Cardiac muscle cell (in vitro differentiated cells and primary cell): Measurements from ENCODE around the gene SNORC. TPM values are rescaled to one million over a fixed set of nuclear protein-coding genes. Genes with fewer than 3 reads are reported as not detected.
A peak's percentile ranks its signal among the peaks of the same experiment; 100 is the strongest.
"Not testable (repeated sequence)": the region's sequence is repeated elsewhere in the genome, so short reads cannot be mapped to it uniquely, and the experiment has no call there.

Source experiments
- DNase-seq, 2 donors: peaks; one replicate each; pipeline versions ENCODE4 v3.0.0 to v3.0.0-alpha.2; 2010 to 2017; ENCODE audit warnings: low read depth in 1 of 2, low spot score in 1 of 2
- H3K27ac ChIP-seq: fragments of 200-600 bp; sonication (generic); 2 replicates; pipeline ENCODE4 v1.5.1; 2016
- H3K27me3 ChIP-seq: fragments of 200-600 bp; sonication (generic); 2 replicates; pipeline ENCODE4 v1.6.0; 2016; ENCODE audit warnings: control low read depth
- H3K36me3 ChIP-seq: fragments of 200-600 bp; sonication (generic); 2 replicates; pipeline ENCODE4 v1.5.1; 2016; ENCODE audit warnings: control low read depth
- H3K4me1 ChIP-seq: fragments of 200-600 bp; sonication (generic); 2 replicates; pipeline ENCODE4 v1.8.1; 2017; ENCODE audit warnings: low read depth, mild to moderate bottlenecking, mixed run types
- H3K4me3 ChIP-seq: fragments of 200-600 bp; sonication (generic); 2 replicates; pipeline ENCODE4 v1.5.1; 2016; ENCODE audit warnings: mild to moderate bottlenecking
- H3K9me3 ChIP-seq: fragments of 200-600 bp; sonication (generic); 2 replicates; pipeline ENCODE4 v1.5.1; 2017; ENCODE audit warnings: low read depth, mild to moderate bottlenecking, control low read depth
- CTCF ChIP-seq: IDR thresholded peaks from 2 replicates; pipeline ENCODE4 v1.5.1; 2012; ENCODE audit warnings: low read depth, mild to moderate bottlenecking, low read length
- polyA plus RNA-seq: library from polyadenylated mRNA; unstranded; fragments of >200 nt; fragmentation: Nextera tagmentation; extraction: Ambion mirVana; gene quantifications from 2 replicates; pipeline ENCODE4 v1.2.1, GENCODE V29; 2016
- total RNA-seq: library from RNA; depleted of rRNA; stranded (reverse); fragments of >200 nt; gene quantifications from 2 replicates; pipeline ENCODE4 v1.2.3, GENCODE V29; 2016

The SNORC gene
- total and polyA plus RNA-seq, 2 experiments from 2014 or later: 2.3 to 13.1 TPM

GRCh38 chr2:232846055-232846454, 24.0 kb upstream of the SNORC start:
- no peaks in the 10 kb centered on the region for H3K27me3 ChIP-seq
- no peak for TF ChIP-seq CTCF
- H3K27ac ChIP-seq: peak overlapping the region; percentile 78
- H3K4me3 ChIP-seq: no peak overlapping the region
- H3K4me1 ChIP-seq: peaks cover 25% of the 10 kb centered on the region
- no peaks in the 10 kb centered on the region for H3K9me3 ChIP-seq
- peaks cover 37% of the 10 kb centered on the region for H3K36me3 ChIP-seq
- DNase-seq: no peak

GRCh38 chr2:232850039-232850438, 20.0 kb upstream of the SNORC start:
- Histone ChIP-seq H3K36me3 (peaks cover 41% of the 10 kb centered on the region), H3K9me3 (no peaks in the 10 kb centered on the region), H3K27ac (peak overlapping the region; percentile 21), H3K27me3 (no peaks in the 10 kb centered on the region), H3K4me1 (peaks cover 12% of the 10 kb centered on the region), H3K4me3 (no peak overlapping the region)
- no peak for TF ChIP-seq CTCF
- DNase-seq: peak in 1 of 2 donors; percentile 25

GRCh38 chr2:232852081-232852480, 18.0 kb upstream of the SNORC start:
- not testable (repeated sequence) for H3K27me3 ChIP-seq, H3K9me3 ChIP-seq, H3K4me3 ChIP-seq, H3K4me1 ChIP-seq, H3K27ac ChIP-seq, DNase-seq
- peaks cover 52% of the 10 kb centered on the region for H3K36me3 ChIP-seq

- TF ChIP-seq CTCF: no peak
- peaks cover 57% of the 10 kb centered on the region for H3K36me3 ChIP-seq
These were observed 17.4 kb upstream of the SNORC start for GRCh38 chr2:232852676-232853075.

GRCh38 chr2:232854082-232854481, 16.0 kb upstream of the SNORC start:
- Histone ChIP-seq H3K4me1 (no peaks in the 10 kb centered on the region), H3K27ac (peak overlapping the region; percentile 34), H3K9me3 (no peaks in the 10 kb centered on the region), H3K27me3 (no peaks in the 10 kb centered on the region), H3K36me3 (peaks cover 52% of the 10 kb centered on the region), H3K4me3 (no peak overlapping the region)
- no peak for TF ChIP-seq CTCF
- peak in 1 of 2 donors; percentile 85 for DNase-seq

More at GRCh38 chr2:232852676-232853075, 17.4 kb upstream of the SNORC start:
- no peaks in the 10 kb centered on the region for H3K4me1 ChIP-seq
- H3K4me3 ChIP-seq: no peak overlapping the region
- DNase-seq: no peak
- no peaks in the 10 kb centered on the region for H3K27me3 ChIP-seq
- no peak overlapping the region for H3K27ac ChIP-seq
- no peaks in the 10 kb centered on the region for H3K9me3 ChIP-seq

GRCh38 chr2:232857158-232857563, 12.9 kb upstream of the SNORC start:
- no peak for TF ChIP-seq CTCF
- H3K4me1 ChIP-seq: no peaks in the 10 kb centered on the region
- H3K27me3 ChIP-seq: no peaks in the 10 kb centered on the region
- H3K4me3 ChIP-seq: no peak overlapping the region
- peak in 1 of 2 donors; percentile 24 for DNase-seq
- H3K36me3 ChIP-seq: peaks cover 31% of the 10 kb centered on the region
- H3K9me3 ChIP-seq: no peaks in the 10 kb centered on the region
- no peak overlapping the region for H3K27ac ChIP-seq
